HepG2 (cell line): Measurements from ENCODE around the gene MED25. TPM values are rescaled to one million over a fixed set of nuclear protein-coding genes. Genes with fewer than 3 reads are reported as not detected.

ENCODE experiments used
- ARID4A ChIP-seq: sonication (generic); formaldehyde crosslinking; IDR thresholded peaks from 2 replicates; pipeline ENCODE4 v1.5.0; 2020; ENCODE audit warnings: mild to moderate bottlenecking, missing genetic modification reagents, borderline replicate concordance
- CHCHD3 ChIP-seq: sonication (generic); formaldehyde crosslinking; IDR thresholded peaks from 2 replicates; pipeline ENCODE4 v1.8.0; 2022; ENCODE audit warnings: mild to moderate bottlenecking, missing genetic modification reagents, moderate library complexity
- CHD4 ChIP-seq: fragments of 200-600 bp; sonication (generic); IDR thresholded peaks from 2 replicates; pipeline ENCODE4 v1.7.0; 2017; ENCODE audit warnings: mild to moderate bottlenecking, low read length, borderline replicate concordance
- DMAP1 ChIP-seq: IDR thresholded peaks from 2 replicates; pipeline ENCODE4 v1.6.1; 2016
- ELF1 ChIP-seq: sonication (generic); formaldehyde crosslinking; IDR thresholded peaks from 2 replicates; pipeline ENCODE4 v1.4.0; 2020; ENCODE audit warnings: missing genetic modification reagents
- FOXK1 ChIP-seq: sonication (generic); formaldehyde crosslinking; IDR thresholded peaks from 2 replicates; pipeline ENCODE4 v1.4.0; 2020; ENCODE audit warnings: low read depth, missing genetic modification reagents, borderline replicate concordance
- GATAD1 ChIP-seq: IDR thresholded peaks from 2 replicates; pipeline ENCODE4 v1.6.1; 2016; ENCODE audit warnings: missing genetic modification reagents, missing compliant biosample characterization
- HNF4A ChIP-seq: sonication (generic); formaldehyde crosslinking; IDR thresholded peaks from 2 replicates; pipeline ENCODE4 v1.4.0; 2020; ENCODE audit warnings: missing genetic modification reagents
- KAT7 ChIP-seq: IDR thresholded peaks from 2 replicates; pipeline ENCODE4 v1.6.1; 2018; ENCODE audit warnings: borderline replicate concordance, missing compliant biosample characterization
- KDM3A ChIP-seq: IDR thresholded peaks from 2 replicates; pipeline ENCODE4 v1.6.1; 2018; ENCODE audit warnings: low read depth, missing compliant biosample characterization
- MTA1 ChIP-seq: sonication (generic); formaldehyde crosslinking; IDR thresholded peaks from 2 replicates; pipeline ENCODE4 v1.4.0; 2020; ENCODE audit warnings: missing genetic modification reagents, mild to moderate bottlenecking, borderline replicate concordance
- NR3C1 ChIP-seq: sonication (generic); formaldehyde crosslinking; IDR thresholded peaks from 2 replicates; pipeline ENCODE4 v1.4.0; 2020; ENCODE audit warnings: missing genetic modification reagents
- PAX8 ChIP-seq: sonication (generic); formaldehyde crosslinking; IDR thresholded peaks from 2 replicates; pipeline ENCODE4 v1.8.0; 2022; ENCODE audit warnings: mild to moderate bottlenecking, missing genetic modification reagents, borderline replicate concordance
- RARG ChIP-seq: sonication (generic); formaldehyde crosslinking; IDR thresholded peaks from 2 replicates; pipeline ENCODE4 v1.4.0; 2020; ENCODE audit warnings: low read depth, mild to moderate bottlenecking, missing genetic modification reagents
- RORA ChIP-seq: sonication (generic); formaldehyde crosslinking; IDR thresholded peaks from 2 replicates; pipeline ENCODE4 v1.5.0; 2020; ENCODE audit warnings: mild to moderate bottlenecking, missing genetic modification reagents, moderate library complexity
- SCMH1 ChIP-seq: sonication (generic); formaldehyde crosslinking; IDR thresholded peaks from 2 replicates; pipeline ENCODE4 v1.9.0; 2021; ENCODE audit warnings: missing genetic modification reagents, mild to moderate bottlenecking, borderline replicate concordance
- SP140L ChIP-seq: sonication (generic); formaldehyde crosslinking; IDR thresholded peaks from 2 replicates; pipeline ENCODE4 v1.4.0; 2020; ENCODE audit warnings: missing genetic modification reagents, borderline replicate concordance
- SP4 ChIP-seq: sonication (generic); formaldehyde crosslinking; IDR thresholded peaks from 2 replicates; pipeline ENCODE4 v1.8.1; 2023; ENCODE audit warnings: mild to moderate bottlenecking, missing genetic modification reagents
- TMF1 ChIP-seq: sonication (generic); formaldehyde crosslinking; IDR thresholded peaks from 2 replicates; pipeline ENCODE4 v1.8.1; 2022; ENCODE audit warnings: low read depth, missing genetic modification reagents
- U2AF1 ChIP-seq: fragments of 200-400 bp; formaldehyde crosslinking; optimal IDR thresholded peaks from 2 replicates; pipeline ENCODE3; 2017; ENCODE audit warnings: mild to moderate bottlenecking, low read depth, low read length
- ZFP82 ChIP-seq: sonication (generic); formaldehyde crosslinking; IDR thresholded peaks from 2 replicates; pipeline ENCODE4 v1.5.1; 2020; ENCODE audit warnings: mild to moderate bottlenecking, missing genetic modification reagents, borderline replicate concordance
- ZNF589 ChIP-seq: sonication (generic); formaldehyde crosslinking; conservative IDR thresholded peaks from 2 replicates; pipeline ENCODE4 v1.8.0; 2022; ENCODE audit warnings: mild to moderate bottlenecking, moderate library complexity, missing genetic modification reagents
- ZNF687 ChIP-seq: sonication (generic); formaldehyde crosslinking; IDR thresholded peaks from 2 replicates; pipeline ENCODE4 v1.5.1; 2020; ENCODE audit warnings: mild to moderate bottlenecking, missing genetic modification reagents, moderate library complexity
- polyA plus RNA-seq, 8 experiments: library from polyadenylated mRNA; depleted of rRNA in 3 of 8; stranded (reverse) in 7 of 8; unstranded in 1 of 8; fragments of >200 nt; fragmentation: Illumina TruSeq in 4 of 8; extraction: Trizol in 4 of 8; gene quantifications; 2 replicates each; pipeline versions ENCODE4 v1.2.1 to v1.2.3, GENCODE V29; 2011 to 2016; ENCODE audit warnings: low read depth in 4 of 8, missing spikeins in 1 of 8, mixed read lengths in 1 of 8; ENCODE audit not compliant: insufficient read depth in 1 of 8
- total RNA-seq, 5 experiments: library from RNA; depleted of rRNA; stranded (reverse); fragments of >200 nt; fragmentation: Illumina TruSeq; extraction: Trizol; gene quantifications; 2 replicates each; pipeline ENCODE4 v1.2.3, GENCODE V29; 2016; ENCODE audit warnings: low read depth in 1 of 5

Gene MED25
- total and polyA plus RNA-seq, 2 of the 13 experiments (the other 11 are each of a cell fraction or from before 2014, with no cell fraction given), result 11.1 to 15.1 TPM

- 0 out of 2 replicates have a peak, but pooled peaks have one; percentile 23 for TF ChIP-seq RARG
- TF ChIP-seq ARID4A, result peak; percentile 76
- no peak for TF ChIP-seq CHD4
- peak; percentile 96 for TF ChIP-seq SP4
- TF ChIP-seq MTA1 (CRISPR knock-in tag), result no peak
- TF ChIP-seq DMAP1 (CRISPR knock-in tag), result peak; percentile 79; the same call in 1 of the 2 replicates
- 0 out of 2 replicates have a peak, but pooled peaks have one; percentile 62 for TF ChIP-seq CHCHD3 (CRISPR knock-in tag)
- TF ChIP-seq SP140L (CRISPR knock-in tag), result no peak
- peak; percentile 16; the same call in 1 of the 2 replicates for TF ChIP-seq ELF1
- TF ChIP-seq U2AF1, result no peak
- TF ChIP-seq ZFP82 (CRISPR knock-in tag), result peak; percentile 17; the same call in 1 of the 2 replicates
- TF ChIP-seq KAT7 (CRISPR knock-in tag), result peak; percentile 42; the same call in 1 of the 2 replicates
- TF ChIP-seq KDM3A, result no peak; the same call in 1 of the 2 replicates
- 0 out of 2 replicates have a peak, but pooled peaks have one; percentile 73 for TF ChIP-seq ZNF589 (CRISPR knock-in tag)
- peak; percentile 32; the same call in 1 of the 2 replicates for TF ChIP-seq TMF1 (CRISPR knock-in tag)
- TF ChIP-seq NR3C1 (CRISPR knock-in tag), result no peak
- TF ChIP-seq PAX8, result no peak
- no peak for TF ChIP-seq RORA (CRISPR knock-in tag)
- TF ChIP-seq ZNF687 (CRISPR knock-in tag), result peak; percentile 75
- peak; percentile 67 for TF ChIP-seq FOXK1
- TF ChIP-seq GATAD1, result peak; percentile 79
- no peak for TF ChIP-seq SCMH1 (CRISPR knock-in tag)
- TF ChIP-seq HNF4A (CRISPR knock-in tag), result peak; percentile 1; the same call in 1 of the 2 replicates
Measured at GRCh38 chr19:49876422-49877019, 58.4 kb downstream of the MED25 start (continued).
